Neural progenitor cell (in vitro differentiated cells): ENCODE measurements around the gene GDPD5.

Experiments
- EZH2 ChIP-seq: fragments of 200-600 bp; sonication (generic); IDR thresholded peaks from 2 replicates; pipeline ENCODE4 v1.6.1; 2017; ENCODE audit warnings: antibody characterized with exemption, mild to moderate bottlenecking, moderate library complexity
- EZH2phosphoT487 ChIP-seq: fragments of 200-600 bp; sonication (generic); IDR thresholded peaks from 2 replicates; pipeline ENCODE4 v1.6.1; 2017; ENCODE audit warnings: antibody characterized with exemption
- TF ChIP-seq, protein P1 (sequence below): fragments of 200-600 bp; sonication (generic); IDR thresholded peaks from 2 replicates; pipeline ENCODE4 v1.5.1; 2017; ENCODE audit warnings: antibody characterized with exemption, mild to moderate bottlenecking

DNA sequence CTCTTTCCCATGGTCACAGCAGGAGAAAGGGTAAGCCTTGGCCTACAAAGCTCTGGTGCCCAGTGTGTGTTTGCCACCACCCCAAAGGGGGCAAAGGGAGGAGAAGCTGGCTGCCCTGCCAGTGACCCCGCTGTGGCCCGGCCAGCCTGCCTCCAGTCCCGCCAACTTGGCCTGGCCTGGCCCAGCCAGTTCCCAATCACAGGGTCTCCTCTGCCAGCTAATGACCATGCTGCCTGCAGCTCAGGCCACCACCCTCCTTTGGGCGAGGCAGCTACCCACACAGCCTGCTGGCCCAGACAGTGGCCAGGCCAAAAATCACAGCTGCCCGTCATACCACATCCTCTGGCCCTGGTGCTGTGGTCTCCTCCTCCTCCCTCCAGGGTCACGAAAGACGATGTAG lies 5.1 kb downstream of the GDPD5 start:
- TF ChIP-seq, protein P1, sequence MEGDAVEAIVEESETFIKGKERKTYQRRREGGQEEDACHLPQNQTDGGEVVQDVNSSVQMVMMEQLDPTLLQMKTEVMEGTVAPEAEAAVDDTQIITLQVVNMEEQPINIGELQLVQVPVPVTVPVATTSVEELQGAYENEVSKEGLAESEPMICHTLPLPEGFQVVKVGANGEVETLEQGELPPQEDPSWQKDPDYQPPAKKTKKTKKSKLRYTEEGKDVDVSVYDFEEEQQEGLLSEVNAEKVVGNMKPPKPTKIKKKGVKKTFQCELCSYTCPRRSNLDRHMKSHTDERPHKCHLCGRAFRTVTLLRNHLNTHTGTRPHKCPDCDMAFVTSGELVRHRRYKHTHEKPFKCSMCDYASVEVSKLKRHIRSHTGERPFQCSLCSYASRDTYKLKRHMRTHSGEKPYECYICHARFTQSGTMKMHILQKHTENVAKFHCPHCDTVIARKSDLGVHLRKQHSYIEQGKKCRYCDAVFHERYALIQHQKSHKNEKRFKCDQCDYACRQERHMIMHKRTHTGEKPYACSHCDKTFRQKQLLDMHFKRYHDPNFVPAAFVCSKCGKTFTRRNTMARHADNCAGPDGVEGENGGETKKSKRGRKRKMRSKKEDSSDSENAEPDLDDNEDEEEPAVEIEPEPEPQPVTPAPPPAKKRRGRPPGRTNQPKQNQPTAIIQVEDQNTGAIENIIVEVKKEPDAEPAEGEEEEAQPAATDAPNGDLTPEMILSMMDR = no peak
- TF ChIP-seq EZH2 (no peak), EZH2phosphoT487 (no peak)
